Trophoblast cell (in vitro differentiated cells and primary cell): ENCODE results near the gene TRIM68.

Experiments used
- DNase-seq, 2 donors: peaks; one replicate each; pipeline ENCODE4 v3.0.0-alpha.2; 2016
- H2AFZ ChIP-seq: 2 replicates; pipeline ENCODE4 v1.6.1; 2013; ENCODE audit warnings: low read length, moderate library complexity, mild to moderate bottlenecking; ENCODE audit not compliant: insufficient read depth, poor library complexity
- H2AK5ac ChIP-seq: 2 replicates; pipeline ENCODE4 v1.6.1; 2013; ENCODE audit warnings: mild to moderate bottlenecking, low read length
- H2BK120ac ChIP-seq: 2 replicates; pipeline ENCODE4 v1.6.1; 2013; ENCODE audit warnings: low read length, mild to moderate bottlenecking, moderate library complexity; ENCODE audit not compliant: insufficient read depth, poor library complexity
- H2BK12ac ChIP-seq: 2 replicates; pipeline ENCODE4 v1.6.1; 2013; ENCODE audit warnings: mild to moderate bottlenecking, low read length, moderate library complexity
- H2BK5ac ChIP-seq: 2 replicates; pipeline ENCODE4 v1.6.1; 2013; ENCODE audit warnings: low read length, low read depth, moderate library complexity, mild to moderate bottlenecking; ENCODE audit not compliant: poor library complexity
- H3K14ac ChIP-seq: 2 replicates; pipeline ENCODE4 v1.6.1; 2013; ENCODE audit warnings: mild to moderate bottlenecking, low read length
- H3K18ac ChIP-seq: 2 replicates; pipeline ENCODE4 v1.6.1; 2013; ENCODE audit warnings: mild to moderate bottlenecking, low read length
- H3K23ac ChIP-seq: 2 replicates; pipeline ENCODE4 v1.6.1; 2013; ENCODE audit warnings: low read length
- H3K27ac ChIP-seq: 2 replicates; pipeline ENCODE4 v1.5.1; 2013; ENCODE audit warnings: low read depth, mild to moderate bottlenecking, inconsistent platforms, low read length, moderate library complexity
- H3K27me3 ChIP-seq: 2 replicates; pipeline ENCODE4 v1.6.1; 2013; ENCODE audit warnings: inconsistent platforms, mild to moderate bottlenecking, low read length, moderate library complexity; ENCODE audit not compliant: insufficient read depth
- H3K36me3 ChIP-seq, 2 experiments: 1 replicate in 1 of 2; 2 replicates in 1 of 2; pipeline ENCODE4 v1.6.1; 2013; ENCODE audit warnings: low read length in 2 of 2, mild to moderate bottlenecking in 2 of 2, moderate library complexity in 1 of 2; ENCODE audit not compliant: insufficient read depth in 2 of 2, control insufficient read depth in 1 of 2
- H3K4ac ChIP-seq: 2 replicates; pipeline ENCODE4 v1.6.1; 2013; ENCODE audit warnings: low read depth, mild to moderate bottlenecking, low read length, moderate library complexity
- H3K4me1 ChIP-seq, 2 experiments: 1 replicate in 1 of 2; 2 replicates in 1 of 2; pipeline ENCODE4 v1.6.1; 2013; ENCODE audit warnings: low read length in 2 of 2, mild to moderate bottlenecking in 2 of 2, moderate library complexity in 1 of 2; ENCODE audit not compliant: insufficient read depth in 2 of 2, control insufficient read depth in 1 of 2
- H3K4me2 ChIP-seq: 2 replicates; pipeline ENCODE4 v1.6.1; 2013; ENCODE audit warnings: inconsistent platforms, mild to moderate bottlenecking, low read length, moderate library complexity
- H3K4me3 ChIP-seq: 2 replicates; pipeline ENCODE4 v1.5.1; 2013; ENCODE audit warnings: mild to moderate bottlenecking, low read depth, low read length, inconsistent platforms
- H3K79me1 ChIP-seq: one replicate; pipeline ENCODE4 v1.6.1; 2013; ENCODE audit warnings: low read length
- H3K79me2 ChIP-seq: 2 replicates; pipeline ENCODE4 v1.6.1; 2013; ENCODE audit warnings: low read length, mild to moderate bottlenecking; ENCODE audit not compliant: control insufficient read depth, insufficient read depth, poor library complexity
- H3K9ac ChIP-seq: 2 replicates; pipeline ENCODE4 v1.6.1; 2013; ENCODE audit warnings: mild to moderate bottlenecking, low read length
- H3K9me3 ChIP-seq: 2 replicates; pipeline ENCODE4 v1.6.1; 2013; ENCODE audit warnings: low read depth, mild to moderate bottlenecking, control low read depth, inconsistent platforms, low read length; ENCODE audit not compliant: insufficient read depth
- H4K12ac ChIP-seq: 2 replicates; pipeline ENCODE4 v1.6.1; 2013; ENCODE audit warnings: low read depth, mild to moderate bottlenecking, low read length, moderate library complexity
- H4K8ac ChIP-seq: 2 replicates; pipeline ENCODE4 v1.6.1; 2013; ENCODE audit warnings: low read depth, mild to moderate bottlenecking, low read length, moderate library complexity
- H4K91ac ChIP-seq: one replicate; pipeline ENCODE4 v1.6.1; 2013; ENCODE audit warnings: low read depth, mild to moderate bottlenecking, low read length, moderate library complexity
- WGBS: extraction: QIAGEN DNeasy Blood & Tissue Kit; methylation state at CpG from one replicate; pipeline ENCODE4 v1.1.7; 2013; ENCODE audit warnings: missing lambda C conversion rate; ENCODE audit not compliant: insufficient read length, insufficient coverage; ENCODE audit errors: extremely low coverage; 5-methylcytosine and 5-hydroxymethylcytosine counted together

TRIM68 gene

GRCh38 chr11:4580124-4580523 is 27.9 kb downstream of the TRIM68 start:
- no peaks in the 10 kb centered on the region for H3K79me2 ChIP-seq
- H2BK5ac ChIP-seq: no peak overlapping the region
- H4K8ac ChIP-seq: no peak overlapping the region
- H3K4me2 ChIP-seq: no peak overlapping the region
- no peaks in the 10 kb centered on the region for H3K27me3 ChIP-seq
- H3K23ac ChIP-seq: no peak overlapping the region
- H3K4ac ChIP-seq: no peak overlapping the region
- H4K91ac ChIP-seq: no peak overlapping the region
- no peak overlapping the region for H2AK5ac ChIP-seq
- no CpG with 5 or more reads among the region's 1 CpG for WGBS
- no peak overlapping the region for H3K27ac ChIP-seq
- H3K9ac ChIP-seq: no peak overlapping the region
- no peak overlapping the region for H2AFZ ChIP-seq
- H3K79me1 ChIP-seq: no peaks in the 10 kb centered on the region
- no peak overlapping the region for H2BK120ac ChIP-seq
- no peaks in the 10 kb centered on the region for H3K9me3 ChIP-seq
- H3K18ac ChIP-seq: no peak overlapping the region
- H3K4me3 ChIP-seq: no peak overlapping the region
- H4K12ac ChIP-seq: no peak overlapping the region
- H3K36me3 ChIP-seq: no peaks in the 10 kb centered on the region
- no peak for DNase-seq
- no peak overlapping the region for H2BK12ac ChIP-seq
- no peak overlapping the region for H3K14ac ChIP-seq
- no peaks in the 10 kb centered on the region for H3K4me1 ChIP-seq

DNA sequence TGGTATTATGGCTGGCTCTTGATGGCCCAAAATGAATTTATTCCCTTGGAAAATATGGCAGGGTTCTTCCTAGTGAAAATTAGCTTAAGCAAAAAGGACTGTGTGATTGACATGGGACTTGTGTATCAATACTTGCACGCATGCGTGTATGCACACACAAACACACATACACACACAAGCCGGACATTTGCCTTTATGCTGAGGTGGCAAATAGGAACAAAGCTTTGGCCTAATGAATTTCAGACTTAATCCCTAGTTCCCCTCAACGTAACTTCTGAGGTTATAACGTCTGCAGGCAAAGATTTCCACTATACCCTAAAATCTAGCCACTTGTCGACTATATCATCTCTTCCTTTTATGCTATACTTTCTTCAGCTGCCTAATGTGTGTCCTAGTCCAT is 29.4 kb downstream of the TRIM68 start:
- Histone ChIP-seq H3K14ac (no peak overlapping the region), H3K9ac (no peak overlapping the region), H3K27ac (no peak overlapping the region), H2BK5ac (no peak overlapping the region), H2BK12ac (no peak overlapping the region), H3K4ac (no peak overlapping the region), H3K9me3 (no peaks in the 10 kb centered on the region), H3K4me3 (no peak overlapping the region), H2AK5ac (no peak overlapping the region), H3K79me2 (no peaks in the 10 kb centered on the region), H3K79me1 (no peaks in the 10 kb centered on the region), H3K18ac (no peak overlapping the region), H2AFZ (no peak overlapping the region), H4K91ac (no peak overlapping the region), H4K12ac (no peak overlapping the region), H3K27me3 (no peaks in the 10 kb centered on the region), H3K4me2 (no peak overlapping the region), H4K8ac (no peak overlapping the region), H2BK120ac (no peak overlapping the region), H3K4me1 (no peaks in the 10 kb centered on the region), H3K36me3 (no peaks in the 10 kb centered on the region), H3K23ac (no peak overlapping the region)
- WGBS: no CpG with 5 or more reads among the region's 6 CpGs
- no peak for DNase-seq

DNA sequence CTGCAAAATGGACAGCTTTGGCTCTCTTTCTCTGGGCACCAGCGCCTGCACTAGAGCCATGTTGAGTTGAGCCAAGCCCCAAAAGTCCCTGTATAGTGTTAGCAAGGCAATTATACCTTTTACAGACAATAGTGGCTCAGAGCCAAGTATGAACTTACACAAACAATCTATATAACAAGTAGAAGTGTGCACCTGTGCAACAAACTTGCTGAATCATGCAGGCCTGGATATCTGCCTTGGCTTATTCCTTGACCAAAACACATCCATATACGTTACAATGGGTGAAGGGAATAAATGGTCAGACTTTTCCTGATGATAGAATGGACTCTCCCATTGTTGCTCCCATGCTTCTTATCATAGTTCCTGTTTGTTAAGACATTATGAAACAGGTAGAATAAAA is 30.3 kb downstream of the TRIM68 start:
- H3K79me2 ChIP-seq: no peaks in the 10 kb centered on the region
- no peaks in the 10 kb centered on the region for H3K9me3 ChIP-seq
- no CpG with 5 or more reads among the region's 2 CpGs for WGBS
- H3K27ac ChIP-seq: no peak overlapping the region
- H3K79me1 ChIP-seq: no peaks in the 10 kb centered on the region
- no peaks in the 10 kb centered on the region for H3K36me3 ChIP-seq
- no peaks in the 10 kb centered on the region for H3K27me3 ChIP-seq
- H3K4me3 ChIP-seq: no peak overlapping the region
- H2AK5ac ChIP-seq: no peak overlapping the region
- no peak overlapping the region for H4K91ac ChIP-seq
- H3K18ac ChIP-seq: no peak overlapping the region
- H2BK120ac ChIP-seq: no peak overlapping the region
- H2BK5ac ChIP-seq: no peak overlapping the region
- H3K4ac ChIP-seq: no peak overlapping the region
- H3K9ac ChIP-seq: no peak overlapping the region
- no peak for DNase-seq
- H2AFZ ChIP-seq: no peak overlapping the region
- H3K14ac ChIP-seq: no peak overlapping the region
- no peak overlapping the region for H3K4me2 ChIP-seq
- H4K8ac ChIP-seq: no peak overlapping the region
- H2BK12ac ChIP-seq: no peak overlapping the region
- H3K23ac ChIP-seq: no peak overlapping the region
- H4K12ac ChIP-seq: no peak overlapping the region
- no peaks in the 10 kb centered on the region for H3K4me1 ChIP-seq

DNA sequence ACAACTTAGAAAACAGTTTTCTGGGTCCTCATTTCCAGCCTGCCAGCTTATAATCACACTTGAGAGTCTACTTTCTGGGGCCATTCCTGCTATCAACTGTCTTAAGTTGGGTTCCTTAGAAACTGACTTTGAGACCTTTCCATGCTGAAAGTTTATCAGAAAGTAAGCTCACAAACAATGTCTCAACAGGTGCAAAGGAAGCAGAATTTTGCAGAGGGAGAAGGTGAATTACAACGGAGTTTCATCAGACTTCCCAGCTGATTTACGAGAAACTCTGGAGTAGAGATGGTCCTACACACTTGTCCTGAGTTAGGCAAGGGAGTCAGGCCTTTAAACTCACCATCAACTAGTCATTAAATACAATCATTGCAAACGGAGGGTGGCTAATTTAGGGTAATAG is 31.2 kb downstream of the TRIM68 start:
- Histone ChIP-seq H3K4me3 (no peak overlapping the region), H3K4ac (no peak overlapping the region), H3K23ac (no peak overlapping the region), H3K27ac (no peak overlapping the region), H3K4me1 (no peaks in the 10 kb centered on the region), H3K36me3 (no peaks in the 10 kb centered on the region), H3K9ac (no peak overlapping the region), H3K9me3 (no peaks in the 10 kb centered on the region), H2AK5ac (no peak overlapping the region), H2BK12ac (no peak overlapping the region), H3K79me1 (no peaks in the 10 kb centered on the region), H3K14ac (no peak overlapping the region), H4K12ac (no peak overlapping the region), H4K91ac (no peak overlapping the region), H2BK5ac (no peak overlapping the region), H2BK120ac (no peak overlapping the region), H3K27me3 (no peaks in the 10 kb centered on the region), H3K18ac (no peak overlapping the region), H4K8ac (no peak overlapping the region), H2AFZ (no peak overlapping the region), H3K4me2 (no peak overlapping the region), H3K79me2 (no peaks in the 10 kb centered on the region)
- no CpG with 5 or more reads among the region's 3 CpGs for WGBS
- no peak for DNase-seq
